AG04449 (cell line): ENCODE results near the gene SLC22A25.
"Not testable (repeated sequence)": the region's sequence is repeated elsewhere in the genome, so short reads cannot be mapped to it uniquely, and the experiment has no call there.

Experiments
- CTCF ChIA-PET: fragments of 350-600 bp; formaldehyde crosslinking; extraction: SDS; loops from one replicate; lab custom pipeline; 2021; ENCODE audit warnings: antibody characterized with exemption; lab: Yijun Ruan, JAX
- POLR2A ChIA-PET: fragments of 400-600, 350-600 bp; formaldehyde crosslinking; extraction: SDS; loops from one replicate; lab custom pipeline; 2020; ENCODE audit warnings: antibody characterized with exemption, inconsistent platforms; lab: Yijun Ruan, JAX
- DNase-seq: peaks from one replicate; pipeline ENCODE4 v3.0.0-alpha.2; 2010; ENCODE audit warnings: low read depth, low spot score
- H3K4me3 ChIP-seq: 2 replicates; pipeline ENCODE4 v1.5.1; 2011; ENCODE audit warnings: low read depth, mild to moderate bottlenecking, control low read depth, low read length
- TF ChIP-seq, protein P1 (sequence below): IDR thresholded peaks from one replicate; pipeline ENCODE4 v1.5.1; 2011; ENCODE audit warnings: mild to moderate bottlenecking, moderate library complexity, low read length, control low read depth, inconsistent platforms; ENCODE audit not compliant: insufficient read depth; ENCODE audit errors: missing control alignments

The SLC22A25 gene

DNA sequence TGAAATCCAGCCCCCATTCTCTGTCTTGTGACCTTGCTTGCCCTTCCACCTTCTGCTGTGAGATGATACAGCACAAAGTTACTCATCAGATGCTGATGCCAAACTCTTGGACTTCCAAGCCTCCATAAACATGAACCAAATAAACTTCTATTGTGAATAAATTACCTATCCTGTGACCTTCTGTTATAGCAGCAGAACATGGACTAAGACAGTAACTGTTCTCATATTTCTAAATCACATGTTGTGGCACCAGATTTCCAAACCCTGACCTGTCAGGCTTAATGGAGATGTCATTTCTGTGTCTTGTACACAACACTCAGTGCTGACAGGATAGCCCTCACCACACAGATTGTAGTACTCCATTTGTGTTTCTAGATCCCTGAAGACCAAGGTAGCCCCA is 6.0 kb downstream of the SLC22A25 start:
- ChIA-PET CTCF (no interaction called here), POLR2A (no interaction called here)
- TF ChIP-seq, protein P1, sequence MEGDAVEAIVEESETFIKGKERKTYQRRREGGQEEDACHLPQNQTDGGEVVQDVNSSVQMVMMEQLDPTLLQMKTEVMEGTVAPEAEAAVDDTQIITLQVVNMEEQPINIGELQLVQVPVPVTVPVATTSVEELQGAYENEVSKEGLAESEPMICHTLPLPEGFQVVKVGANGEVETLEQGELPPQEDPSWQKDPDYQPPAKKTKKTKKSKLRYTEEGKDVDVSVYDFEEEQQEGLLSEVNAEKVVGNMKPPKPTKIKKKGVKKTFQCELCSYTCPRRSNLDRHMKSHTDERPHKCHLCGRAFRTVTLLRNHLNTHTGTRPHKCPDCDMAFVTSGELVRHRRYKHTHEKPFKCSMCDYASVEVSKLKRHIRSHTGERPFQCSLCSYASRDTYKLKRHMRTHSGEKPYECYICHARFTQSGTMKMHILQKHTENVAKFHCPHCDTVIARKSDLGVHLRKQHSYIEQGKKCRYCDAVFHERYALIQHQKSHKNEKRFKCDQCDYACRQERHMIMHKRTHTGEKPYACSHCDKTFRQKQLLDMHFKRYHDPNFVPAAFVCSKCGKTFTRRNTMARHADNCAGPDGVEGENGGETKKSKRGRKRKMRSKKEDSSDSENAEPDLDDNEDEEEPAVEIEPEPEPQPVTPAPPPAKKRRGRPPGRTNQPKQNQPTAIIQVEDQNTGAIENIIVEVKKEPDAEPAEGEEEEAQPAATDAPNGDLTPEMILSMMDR: no peak
- H3K4me3 ChIP-seq: no peak overlapping the region
- no peak for DNase-seq

DNA sequence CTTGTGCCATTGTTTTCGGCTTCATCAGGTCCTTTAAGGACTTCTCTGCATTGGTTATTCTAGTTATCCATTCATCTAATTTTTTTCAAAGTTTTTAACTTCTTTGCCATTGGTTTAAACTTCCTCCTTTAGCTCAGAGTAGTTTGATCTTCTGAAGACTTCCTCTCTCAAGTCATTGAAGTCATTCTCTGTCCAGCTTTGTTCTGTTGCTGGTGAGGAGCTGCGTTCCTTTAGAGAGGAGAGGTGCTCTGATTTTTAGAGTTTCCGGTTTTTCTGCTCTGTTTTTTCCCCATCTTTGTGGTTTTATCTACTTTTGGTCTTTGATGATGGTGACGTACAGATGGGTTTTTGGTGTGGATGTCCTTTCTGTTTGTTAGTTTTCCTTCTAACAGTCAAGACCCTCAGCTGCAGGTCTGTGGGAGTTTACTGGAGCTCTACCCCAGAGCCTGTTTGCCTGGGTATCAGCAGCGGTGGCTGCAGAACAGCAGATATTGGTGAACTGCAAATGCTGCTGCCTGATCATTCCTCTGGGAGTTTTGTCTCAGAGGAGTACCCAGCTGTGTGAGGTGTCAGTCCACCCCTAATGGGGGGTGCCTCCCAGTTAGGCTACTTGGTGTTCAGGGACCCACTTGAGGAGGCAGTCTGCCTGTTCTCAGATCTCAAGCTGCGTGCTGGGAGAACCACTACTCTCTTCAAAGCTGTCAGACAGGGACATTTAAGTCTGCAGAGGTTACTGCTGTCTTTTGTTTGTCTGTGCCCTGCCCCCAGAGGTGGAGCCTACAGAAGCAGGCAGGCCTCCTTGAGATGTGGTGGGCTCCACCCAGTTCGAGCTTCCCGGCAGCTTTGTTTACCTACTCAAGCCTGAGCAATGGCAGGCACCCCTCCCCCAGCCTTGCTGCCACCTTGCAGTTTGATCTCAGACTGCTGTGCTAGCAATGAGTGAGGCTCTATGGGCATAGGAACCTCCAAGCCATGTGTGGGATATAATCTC is 7.6 kb downstream of the SLC22A25 start:
- CTCF ChIA-PET, H3K4me3 ChIP-seq, DNase-seq, POLR2A ChIA-PET: not testable (repeated sequence)

DNA sequence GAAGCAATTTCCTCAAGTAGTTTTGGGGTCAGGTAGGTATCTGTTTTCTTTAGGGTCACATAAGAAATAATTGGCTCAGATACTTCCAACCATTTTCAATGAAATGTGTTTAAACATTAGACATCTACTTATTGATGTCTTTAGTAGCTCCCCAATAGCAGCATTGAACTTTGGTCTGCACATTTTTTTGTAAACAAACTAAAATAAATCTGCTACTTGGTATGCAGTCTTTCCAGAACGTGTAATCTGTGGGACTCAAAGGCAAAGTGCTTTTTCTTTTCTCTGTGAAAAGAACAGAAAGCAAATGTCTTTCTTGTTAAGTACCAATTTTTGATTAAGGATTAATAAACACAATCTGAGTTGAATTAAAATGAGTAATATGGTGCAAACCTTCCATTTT is 13.6 kb downstream of the SLC22A25 start:
- no peak for DNase-seq
- TF ChIP-seq, protein P1: no peak
- ChIA-PET CTCF (no interaction called here), POLR2A (no interaction called here)
- no peak overlapping the region for H3K4me3 ChIP-seq

DNA sequence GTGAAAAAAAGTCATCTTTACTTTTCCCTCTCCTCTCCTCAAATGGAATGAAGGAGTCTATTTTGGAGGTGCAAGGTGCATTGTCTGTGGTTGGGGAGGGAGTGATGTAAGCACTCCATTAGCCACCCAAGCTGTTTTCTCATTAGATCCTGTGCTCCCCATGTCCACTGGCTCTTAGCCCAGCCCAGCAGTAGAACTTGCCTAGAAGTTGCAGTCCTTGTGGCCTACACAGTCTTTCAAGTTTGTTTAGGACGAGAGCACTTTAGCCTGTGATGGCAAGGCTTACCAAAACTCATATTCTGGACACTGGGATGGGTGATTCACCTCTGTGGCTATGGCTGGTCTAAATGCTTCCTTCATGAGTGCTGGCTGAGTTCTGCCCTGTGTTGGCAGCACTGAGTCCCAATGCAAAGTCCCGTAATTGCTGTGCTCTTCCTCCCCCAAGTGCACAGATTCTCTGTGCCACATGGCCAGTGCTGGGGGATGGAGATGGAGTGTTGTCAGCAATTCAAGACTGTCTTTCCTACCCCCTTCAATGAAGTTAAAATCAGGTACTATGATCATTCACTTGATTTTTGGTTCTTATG is 15.8 kb downstream of the SLC22A25 start:
- DNase-seq: no peak
- H3K4me3 ChIP-seq: no peak overlapping the region
- TF ChIP-seq, protein P1: no peak
- ChIA-PET CTCF (no interaction called here), POLR2A (no interaction called here)

DNA sequence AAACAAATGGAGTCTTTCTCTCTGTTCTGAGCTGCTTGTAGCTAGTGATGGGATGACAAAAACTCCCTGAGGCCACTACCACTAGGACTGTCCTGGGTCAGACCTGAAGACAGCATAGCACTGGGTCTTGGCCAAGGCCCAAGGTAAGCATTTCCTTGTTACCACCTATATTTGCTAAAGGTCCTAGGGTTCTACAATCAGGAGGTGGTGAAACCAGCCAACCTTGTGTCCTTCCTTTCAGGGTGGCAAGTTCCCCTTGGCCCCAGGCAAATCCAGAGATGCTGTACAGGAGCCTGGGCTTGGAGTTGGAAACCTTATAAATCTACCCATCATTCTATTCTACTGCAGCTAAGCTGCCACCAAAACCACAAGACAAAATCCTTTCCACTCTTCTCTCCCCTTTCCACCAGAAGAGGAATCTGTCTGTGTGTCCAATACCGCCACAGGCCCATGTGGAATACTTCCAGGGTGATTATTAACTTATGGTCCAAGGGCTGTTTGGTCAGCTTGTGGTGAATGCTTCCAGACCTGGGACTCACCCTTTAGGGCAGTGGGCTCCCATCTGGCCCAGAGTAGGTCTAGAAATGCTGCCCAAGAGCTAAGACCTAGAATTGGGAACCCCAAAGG is 16.8 kb downstream of the SLC22A25 start:
- TF ChIP-seq, protein P1: no peak
- no peak for DNase-seq
- no peak overlapping the region for H3K4me3 ChIP-seq
- POLR2A ChIA-PET: no interaction called here
- CTCF ChIA-PET: no interaction called here

DNA sequence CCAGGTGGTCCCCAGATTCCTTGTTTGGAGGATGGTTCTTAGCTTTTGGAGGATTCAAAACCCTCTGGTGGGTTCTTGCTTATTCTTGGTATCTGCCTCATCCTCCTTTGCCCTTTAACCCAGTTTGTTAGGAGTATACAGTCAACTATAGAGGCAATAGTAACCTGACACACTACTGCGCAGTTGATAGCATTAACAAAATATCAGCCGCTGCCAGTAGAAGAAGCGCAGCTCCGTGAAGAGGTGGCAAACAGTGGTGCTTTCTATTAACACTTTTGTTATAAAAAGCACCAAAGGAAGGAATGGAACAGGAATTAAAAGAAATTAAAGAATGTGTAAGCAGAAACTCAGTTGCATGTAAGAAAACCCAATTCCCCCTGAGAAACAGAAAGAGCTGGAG is 29.3 kb downstream of the SLC22A25 start:
- DNase-seq: no peak
- CTCF ChIA-PET: interaction anchor here (1.4 to 2.5 kb wide), 6 partner anchors 179 to 428 kb away, joined by 3 to 28 read pairs (median 6); no protein-coding TSS in a partner anchor
- H3K4me3 ChIP-seq: no peak overlapping the region
- TF ChIP-seq, protein P1: no peak
- POLR2A ChIA-PET: no interaction called here
